Measurements from ENCODE around the gene COL8A2.
A peak's percentile ranks its signal among the peaks of the same experiment; 100 is the strongest.

The COL8A2 gene

GRCh38 chr1:36157973-36158826 lies 33.2 kb upstream of the COL8A2 start:
- DNase-seq (ENCODE audit: low read depth in 2 of 2), result no peak

- DNase-seq (ENCODE audit: low read depth in 2 of 2), result no peak
These were observed 32.3 kb upstream of the COL8A2 start for GRCh38 chr1:36157115-36157903.

GRCh38 chr1:36156329-36157114 lies 31.5 kb upstream of the COL8A2 start:
- DNase-seq (ENCODE audit: low read depth in 2 of 2), result no peak

- peak; percentile 65 to 67 for DNase-seq (ENCODE audit: low read depth in 2 of 2)
These were observed 30.6 kb upstream of the COL8A2 start, which contains the start of gene MAP7D1 for GRCh38 chr1:36155408-36156328. Gene MAP7D1, plus strand, starts transcription at chr1:36156160. Its CDS starts 258 bp downstream, at chr1:36156418.

- no peak for DNase-seq (ENCODE audit: low read depth in 2 of 2)
These were observed 29.9 kb upstream of the COL8A2 start for GRCh38 chr1:36154765-36155407.

GRCh38 chr1:36154335-36154734 lies 29.3 kb upstream of the COL8A2 start:
- DNase-seq (ENCODE audit: low read depth in 2 of 2), result no peak

- no peak for DNase-seq (ENCODE audit: low read depth in 2 of 2)
These were observed 28.5 kb upstream of the COL8A2 start for GRCh38 chr1:36153476-36153875.

GRCh38 chr1:36151845-36152203 lies 26.8 kb upstream of the COL8A2 start:
- no peak for DNase-seq (ENCODE audit: low read depth in 2 of 2)

- DNase-seq (ENCODE audit: low read depth in 2 of 2), result no peak
These were observed 26.3 kb upstream of the COL8A2 start for GRCh38 chr1:36151134-36151844.

GRCh38 chr1:36150296-36151133 lies 25.5 kb upstream of the COL8A2 start:
- peak; percentile 50 to 51 for DNase-seq (ENCODE audit: low read depth in 2 of 2)

GRCh38 chr1:36149973-36150295 lies 24.9 kb upstream of the COL8A2 start:
- DNase-seq (ENCODE audit: low read depth in 2 of 2), result no peak

GRCh38 chr1:36149237-36149972 lies 24.4 kb upstream of the COL8A2 start, which contains the start of gene TRAPPC3:
Gene TRAPPC3, minus strand, starts transcription at chr1:36149486. Its CDS starts 108 bp downstream, at chr1:36149378.
- peak; percentile 98 to 99 for DNase-seq (ENCODE audit: low read depth in 2 of 2)

GRCh38 chr1:36148821-36149236 lies 23.8 kb upstream of the COL8A2 start:
- no peak for DNase-seq (ENCODE audit: low read depth in 2 of 2)

- DNase-seq (ENCODE audit: low read depth in 2 of 2), result no peak
These were observed 19.4 kb upstream of the COL8A2 start for GRCh38 chr1:36144413-36144812.

- DNase-seq (ENCODE audit: low read depth in 2 of 2), result no peak
These were observed 18.4 kb upstream of the COL8A2 start for GRCh38 chr1:36143424-36143823.

- no peak for DNase-seq (ENCODE audit: low read depth in 2 of 2)
These were observed 17.1 kb upstream of the COL8A2 start for GRCh38 chr1:36142121-36142520.

- DNase-seq (ENCODE audit: low read depth in 2 of 2), result no peak
These were observed 14.5 kb upstream of the COL8A2 start for GRCh38 chr1:36139521-36139920.

- DNase-seq (ENCODE audit: low read depth in 2 of 2), result no peak
These were observed 12.8 kb upstream of the COL8A2 start for GRCh38 chr1:36137776-36138175.

All from stimulated activated CD8-positive, alpha-beta memory T cell treated with anti-CD3 and anti-CD28 coated beads, Interleukin-7, amount 100 ng/mL, for 1 hour (primary cell).